UCSD-AML1 (cell line): ENCODE measurements around the gene ABL1.
"Not testable (repeated sequence)": the region's sequence is repeated elsewhere in the genome, so short reads cannot be mapped to it uniquely, and the experiment has no call there.

Experiments used
- DNase-seq: peaks from one replicate; lab custom pipeline; 2025; ENCODE audit not compliant: unreplicated experiment; lab: John Stamatoyannopoulos, UW

The ABL1 gene

GRCh38 chr9:130834371-130835336, at the start of gene ABL1:
TSS of gene ABL1 (plus strand) at chr9:130835254. CDS start at chr9:130835447, 193 bp downstream.
- DNase-seq, result peak; percentile 80

GRCh38 chr9:130785940-130786508, 49.0 kb upstream of the ABL1 start:
- DNase-seq, result no peak

GRCh38 chr9:130786526-130786925, 48.5 kb upstream of the ABL1 start:
- DNase-seq, result no peak

GRCh38 chr9:130789747-130790672, 45.0 kb upstream of the ABL1 start:
- no peak for DNase-seq

GRCh38 chr9:130791303-130791894, 43.7 kb upstream of the ABL1 start:
- DNase-seq, result no peak

- no peak for DNase-seq
These were observed 41.5 kb upstream of the ABL1 start for GRCh38 chr9:130793589-130793988.

GRCh38 chr9:130794021-130794420, 41.0 kb upstream of the ABL1 start:
- DNase-seq, result not testable (repeated sequence)

- not testable (repeated sequence) for DNase-seq
These were observed 40.6 kb upstream of the ABL1 start for GRCh38 chr9:130794423-130794822.

- no peak for DNase-seq
These were observed 40.0 kb upstream of the ABL1 start for GRCh38 chr9:130794923-130795495.

- DNase-seq, result not testable (repeated sequence)
These were observed 31.9 kb upstream of the ABL1 start for GRCh38 chr9:130803116-130803515.

- no peak for DNase-seq
These were observed 29.3 kb upstream of the ABL1 start for GRCh38 chr9:130805510-130806326.

GRCh38 chr9:130806327-130806716, 28.7 kb upstream of the ABL1 start:
- no peak for DNase-seq

- no peak for DNase-seq
These were observed 24.4 kb upstream of the ABL1 start for GRCh38 chr9:130810609-130811136.

GRCh38 chr9:130815242-130815808, 19.7 kb upstream of the ABL1 start:
- DNase-seq, result no peak

GRCh38 chr9:130817914-130818313, 17.1 kb upstream of the ABL1 start:
- no peak for DNase-seq

- no peak for DNase-seq
These were observed 14.8 kb upstream of the ABL1 start for GRCh38 chr9:130820135-130820738.

GRCh38 chr9:130823435-130823834, 11.6 kb upstream of the ABL1 start:
- DNase-seq, result no peak

- no peak for DNase-seq
These were observed 11.0 kb upstream of the ABL1 start for GRCh38 chr9:130824079-130824478.
